ENCODE measurements around the gene GCSAML.

DNA sequence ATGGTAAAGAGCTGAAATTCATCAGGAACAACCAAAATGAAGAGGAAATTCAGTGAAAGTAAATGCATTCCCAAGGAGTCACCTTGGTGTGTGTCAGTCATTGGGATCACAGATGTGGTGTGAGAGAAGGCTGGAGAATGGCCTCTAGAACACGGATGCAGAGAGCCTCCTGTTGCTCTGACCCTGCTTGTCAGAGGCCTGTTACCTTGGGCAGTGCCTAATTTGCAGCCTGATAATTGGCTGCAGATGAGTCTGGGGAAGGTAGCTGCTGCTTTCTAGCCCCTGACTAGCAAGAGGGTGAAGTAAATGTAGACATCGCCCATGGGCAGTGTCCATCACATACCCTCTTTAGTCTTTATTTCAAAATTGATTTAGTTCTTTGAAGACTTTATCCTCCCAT, 3.3 kb downstream of the GCSAML start:
- TF ChIP-seq SUZ12 (IDR thresholded peaks at IDR 0.05; ENCODE audit: extremely low read depth, insufficient read depth, insufficient read length) = no peak
- no peak for TF ChIP-seq YY1 (IDR thresholded peaks at IDR 0.05; ENCODE audit: insufficient read depth, insufficient read length)
- no peak for TF ChIP-seq ZNF274 (IDR thresholded peaks at IDR 0.05; ENCODE audit: low read depth, low read length)

Measured in NT2/D1 (cell line).